HAP-1 (cell line): Measurements from ENCODE around the gene CAP2.
"Not testable (repeated sequence)": the region's sequence is repeated elsewhere in the genome, so short reads cannot be mapped to it uniquely, and the experiment has no call there.

Source experiments
- DNase-seq, 2 experiments: peaks; one replicate each; pipeline ENCODE4 v3.0.0-alpha.2; 2016 to 2020; ENCODE audit warnings: low spot score in 2 of 2
- H3K27me3 ChIP-seq: fragments of 250-450 bp; sonication (Bioruptor Pico); 2 replicates; pipeline ENCODE4 v1.5.1; 2020; ENCODE audit warnings: low read depth, mild to moderate bottlenecking, moderate library complexity
- H3K36me3 ChIP-seq: fragments of 250-450 bp; sonication (Bioruptor Pico); replicated peaks from 2 replicates; pipeline ENCODE4 v1.5.1; 2020; ENCODE audit warnings: mild to moderate bottlenecking
- H3K4me1 ChIP-seq: fragments of 250-450 bp; sonication (Bioruptor Pico); 2 replicates; pipeline ENCODE4 v1.5.1; 2020; ENCODE audit warnings: mild to moderate bottlenecking
- H3K4me3 ChIP-seq: fragments of 250-450 bp; sonication (Bioruptor Pico); 2 replicates; pipeline ENCODE4 v1.5.1; 2020; ENCODE audit warnings: mild to moderate bottlenecking, moderate library complexity
- H3K9me3 ChIP-seq: fragments of 250-450 bp; sonication (Bioruptor Pico); 2 replicates; pipeline ENCODE4 v1.5.1; 2020; ENCODE audit warnings: mild to moderate bottlenecking, moderate library complexity
- in situ Hi-C: fragments of 300-500 bp; cut with MboI; formaldehyde crosslinking; loops from 3 replicates; pipeline ENCODE4 v1.14.3; 2020; ENCODE audit warnings: low sequenced_read_pairs, inconsistent platforms, mixed read lengths

CAP2 gene

DNA sequence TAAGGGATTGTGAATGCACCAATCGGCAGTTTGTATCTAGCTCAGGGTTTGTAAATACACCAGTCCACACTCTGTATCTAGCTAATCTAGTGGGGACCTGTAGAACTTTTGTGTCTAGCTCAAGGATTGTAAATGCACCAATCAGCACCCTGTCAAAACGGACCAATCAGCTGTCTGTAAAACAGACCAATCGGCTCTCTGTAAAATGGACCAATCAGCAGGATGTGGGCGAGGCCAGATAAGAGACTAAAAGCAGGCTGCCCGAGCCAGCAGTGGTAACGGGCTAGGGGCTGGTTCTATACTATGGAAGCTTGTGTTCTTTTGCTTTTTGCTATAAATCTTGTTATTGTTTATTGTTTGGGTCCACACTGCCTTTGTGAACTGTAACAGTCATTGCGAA is 187.9 kb downstream of the CAP2 start:
- not testable (repeated sequence) for H3K9me3 ChIP-seq, DNase-seq, H3K4me1 ChIP-seq, H3K27me3 ChIP-seq, H3K36me3 ChIP-seq, H3K4me3 ChIP-seq
- in situ Hi-C loops, result loop anchor here (25.0 kb wide), 1 partner anchor 231 kb away; no protein-coding TSS in a partner anchor

DNA sequence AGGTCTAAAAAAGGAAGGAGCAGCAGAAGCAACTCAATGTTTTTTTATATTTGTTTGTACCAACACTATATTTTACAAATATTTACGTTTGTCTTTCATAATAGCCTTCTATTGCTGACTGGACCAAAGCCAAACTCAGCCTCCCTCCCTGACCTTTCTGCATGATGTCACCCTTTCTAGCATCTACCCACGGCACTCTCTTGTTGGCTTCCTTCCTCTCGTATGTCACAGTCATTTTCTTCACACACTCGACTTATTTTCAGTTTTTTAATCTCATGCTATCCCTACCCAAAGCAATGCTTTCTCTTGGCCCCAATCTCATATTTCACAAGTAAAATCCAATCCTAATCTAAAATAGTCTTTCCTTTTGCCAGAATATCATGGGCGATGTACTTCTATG is 190.4 kb downstream of the CAP2 start:
- in situ Hi-C loops, result loop anchor here (25.0 kb wide), 1 partner anchor 228 kb away; no protein-coding TSS in a partner anchor

DNA sequence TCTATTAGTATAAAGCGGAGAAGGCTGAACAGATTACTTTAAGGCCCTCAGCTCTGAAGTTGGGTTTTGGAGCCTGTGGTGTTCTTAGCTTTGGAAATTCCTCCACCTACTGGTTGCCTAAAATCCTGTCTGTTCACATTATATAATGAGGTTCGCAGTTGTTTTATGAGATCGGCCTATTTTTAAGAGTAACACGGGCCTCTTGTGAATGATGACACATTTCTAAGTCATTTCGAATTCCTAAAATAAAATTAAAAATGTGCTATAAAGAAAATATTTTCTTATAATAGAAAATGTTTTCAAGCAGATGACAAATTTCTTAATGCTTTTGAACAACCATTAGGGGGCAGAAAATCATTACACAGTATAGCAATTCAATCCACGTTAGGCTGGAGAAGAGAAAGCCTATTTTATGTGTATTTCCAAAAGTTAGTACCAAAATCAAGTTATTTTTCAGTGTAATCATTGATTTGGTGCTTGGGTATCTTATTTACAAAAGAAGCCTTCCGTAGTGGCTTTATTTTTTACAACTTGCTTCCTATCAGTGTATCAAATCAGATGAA is 190.9 kb downstream of the CAP2 start:
- no peaks in the 10 kb centered on the region for H3K36me3 ChIP-seq
- DNase-seq, result peak; percentile 51 to 77
- no peaks in the 10 kb centered on the region for H3K27me3 ChIP-seq
- H3K4me1 ChIP-seq, result no peaks in the 10 kb centered on the region
- no peaks in the 10 kb centered on the region for H3K9me3 ChIP-seq
- in situ Hi-C loops, result loop anchor here (25.0 kb wide), 1 partner anchor 228 kb away; no protein-coding TSS in a partner anchor
- H3K4me3 ChIP-seq, result no peak overlapping the region

More for the DNA sequence above, 190.4 kb downstream of the CAP2 start:
- Histone ChIP-seq H3K4me1 (no peaks in the 10 kb centered on the region), H3K27me3 (no peaks in the 10 kb centered on the region), H3K36me3 (no peaks in the 10 kb centered on the region), H3K4me3 (no peak overlapping the region), H3K9me3 (no peaks in the 10 kb centered on the region)
- no peak for DNase-seq

DNA sequence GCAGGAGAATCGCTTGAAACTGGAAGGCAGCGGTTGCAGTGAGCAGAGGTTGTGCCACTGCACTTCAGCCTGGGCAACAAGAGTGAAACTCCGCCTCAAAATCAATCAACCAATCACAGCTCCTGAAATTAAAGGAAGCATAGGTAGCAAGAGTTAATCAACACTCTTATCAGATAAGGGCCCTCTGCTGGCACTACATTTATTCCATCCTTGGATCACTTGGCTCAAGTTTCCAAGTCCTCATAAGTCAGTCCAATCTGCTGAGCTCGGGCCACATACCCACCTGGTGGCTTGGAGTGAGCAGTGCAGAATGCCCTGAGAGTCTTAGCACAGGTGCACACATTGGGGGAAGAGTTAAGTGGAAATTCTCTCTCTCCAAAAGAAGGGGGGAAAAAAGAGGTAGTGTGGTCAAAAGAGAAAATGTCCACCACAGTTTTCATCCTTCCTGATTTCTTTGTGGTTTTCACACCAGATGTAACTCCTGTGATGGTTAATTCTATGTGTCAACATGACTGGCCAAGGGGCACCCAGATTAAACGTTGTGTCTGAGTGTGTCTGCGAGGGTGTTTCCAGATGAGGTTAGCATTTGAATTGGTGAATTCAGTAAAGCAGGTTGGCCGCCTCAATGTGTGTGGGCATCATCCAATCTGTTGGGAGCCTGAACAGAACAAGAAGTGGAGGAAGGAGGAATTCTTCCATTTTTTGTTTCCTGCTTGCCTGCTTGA is 192.5 kb downstream of the CAP2 start:
- Histone ChIP-seq H3K36me3 (no peaks in the 10 kb centered on the region), H3K4me3 (no peak overlapping the region), H3K9me3 (no peaks in the 10 kb centered on the region), H3K27me3 (no peaks in the 10 kb centered on the region), H3K4me1 (no peaks in the 10 kb centered on the region)
- DNase-seq, result peak in 1 of 2 experiments; percentile 26
- in situ Hi-C loops, result loop anchor here (25.0 kb wide), 1 partner anchor 226 kb away; no protein-coding TSS in a partner anchor

DNA sequence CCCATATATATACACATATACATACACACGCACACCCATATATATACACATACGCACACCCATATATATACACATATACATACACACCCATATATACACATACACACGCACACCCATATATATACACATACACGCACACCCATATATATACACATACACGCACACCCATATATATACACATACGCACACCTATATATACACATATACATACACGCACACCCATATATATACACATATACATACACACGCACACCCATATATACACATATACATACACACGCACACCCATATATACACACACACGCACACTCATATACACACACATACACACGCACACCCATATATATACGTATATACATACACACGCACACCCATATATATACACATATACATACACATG is 193.2 kb downstream of the CAP2 start:
- DNase-seq, H3K4me3 ChIP-seq, H3K27me3 ChIP-seq, H3K4me1 ChIP-seq, H3K9me3 ChIP-seq, H3K36me3 ChIP-seq: not testable (repeated sequence)
- in situ Hi-C loops, result loop anchor here (25.0 kb wide), 1 partner anchor 226 kb away; no protein-coding TSS in a partner anchor

DNA sequence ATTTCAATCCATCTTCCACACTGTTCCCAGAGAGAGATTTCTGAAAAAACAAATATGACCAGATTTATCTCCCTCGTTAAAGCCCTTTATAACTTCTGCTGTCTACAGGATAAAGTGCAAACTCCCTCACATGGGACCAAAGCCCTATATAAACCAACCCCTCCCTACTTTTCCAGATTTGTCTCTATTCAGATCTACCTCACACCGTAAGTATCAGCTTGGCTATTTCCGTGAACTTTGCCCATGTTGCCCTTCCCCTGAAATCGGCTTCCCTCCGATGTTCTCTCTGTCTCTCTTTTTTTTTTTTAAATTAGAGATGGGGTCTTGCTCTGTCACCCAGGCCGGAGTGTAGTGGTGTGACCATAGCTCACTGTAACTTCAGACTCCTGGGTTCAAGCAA is 194.6 kb downstream of the CAP2 start:
- in situ Hi-C loops, result loop anchor here (25.0 kb wide), 1 partner anchor 224 kb away; no protein-coding TSS in a partner anchor
- no peaks in the 10 kb centered on the region for H3K27me3 ChIP-seq
- no peak overlapping the region for H3K4me3 ChIP-seq
- H3K4me1 ChIP-seq, result no peaks in the 10 kb centered on the region
- no peaks in the 10 kb centered on the region for H3K9me3 ChIP-seq
- no peaks in the 10 kb centered on the region for H3K36me3 ChIP-seq
- no peak for DNase-seq

DNA sequence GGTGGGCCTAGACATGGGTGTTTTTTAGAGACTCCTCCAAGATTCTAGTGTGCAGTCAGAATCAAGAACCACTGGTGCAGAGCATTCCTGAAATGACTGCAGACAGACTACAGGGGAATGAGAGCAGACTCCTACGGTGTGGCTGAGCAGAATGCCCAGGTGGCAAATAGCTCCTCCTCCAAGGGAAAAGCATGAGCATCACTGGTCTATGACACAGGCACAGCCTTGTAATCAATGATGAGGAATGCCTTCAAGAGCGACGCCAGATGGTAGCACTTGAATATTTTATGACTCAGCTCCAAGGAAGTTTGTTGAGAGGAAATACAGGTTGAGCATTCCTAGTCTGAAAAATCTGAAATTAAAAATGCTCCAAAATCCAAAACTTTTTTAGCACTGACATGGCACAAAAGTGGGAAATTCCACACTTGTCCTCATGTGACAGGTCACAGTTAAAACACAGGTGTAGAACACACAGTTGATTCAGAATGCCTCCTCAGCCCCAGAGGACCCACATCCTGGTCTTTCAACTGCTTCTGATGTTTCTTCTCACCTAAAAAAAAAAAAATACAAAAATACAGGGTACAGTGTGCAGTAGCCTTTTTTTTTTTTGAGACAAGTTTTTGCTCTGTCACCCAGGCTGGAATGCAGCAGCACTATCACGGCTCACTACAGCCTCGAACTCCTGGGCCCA is 196.2 kb downstream of the CAP2 start:
- in situ Hi-C loops, result loop anchor here (5.0 to 25.0 kb wide), 2 partner anchors 223 to 432 kb away; no protein-coding TSS in a partner anchor
- no peaks in the 10 kb centered on the region for H3K4me1 ChIP-seq
- DNase-seq, result no peak

DNA sequence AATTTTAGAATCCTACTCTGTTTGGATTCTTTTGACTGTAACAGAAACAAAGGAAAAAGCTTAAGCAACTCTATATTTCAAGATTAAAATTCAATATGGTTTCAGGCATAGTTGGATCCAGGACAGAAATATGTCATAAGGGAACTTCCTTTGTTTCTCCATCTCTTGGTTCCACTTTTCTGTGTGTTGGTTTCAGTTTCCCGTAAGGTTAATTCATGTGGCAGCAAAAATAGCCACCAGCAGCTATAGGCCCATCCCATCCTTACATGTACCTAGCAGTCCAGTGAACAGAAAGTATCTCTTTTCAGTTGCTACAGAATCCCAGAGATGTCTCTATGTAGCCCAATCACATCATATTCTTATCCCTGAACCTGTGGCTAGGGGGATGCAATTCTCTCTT is 197.9 kb downstream of the CAP2 start:
- Histone ChIP-seq H3K4me3 (no peak overlapping the region), H3K9me3 (no peaks in the 10 kb centered on the region), H3K27me3 (peaks cover 3% of the 10 kb centered on the region; the same call in 1 of the 2 replicates), H3K36me3 (no peaks in the 10 kb centered on the region), H3K4me1 (no peaks in the 10 kb centered on the region)
- in situ Hi-C loops, result loop anchor here (5.0 to 25.0 kb wide), 2 partner anchors 221 to 434 kb away; no protein-coding TSS in a partner anchor
- no peak for DNase-seq

More for the DNA sequence above, 196.2 kb downstream of the CAP2 start:
- Histone ChIP-seq H3K9me3 (no peaks in the 10 kb centered on the region), H3K4me3 (no peak overlapping the region), H3K27me3 (no peaks in the 10 kb centered on the region), H3K36me3 (no peaks in the 10 kb centered on the region)

DNA sequence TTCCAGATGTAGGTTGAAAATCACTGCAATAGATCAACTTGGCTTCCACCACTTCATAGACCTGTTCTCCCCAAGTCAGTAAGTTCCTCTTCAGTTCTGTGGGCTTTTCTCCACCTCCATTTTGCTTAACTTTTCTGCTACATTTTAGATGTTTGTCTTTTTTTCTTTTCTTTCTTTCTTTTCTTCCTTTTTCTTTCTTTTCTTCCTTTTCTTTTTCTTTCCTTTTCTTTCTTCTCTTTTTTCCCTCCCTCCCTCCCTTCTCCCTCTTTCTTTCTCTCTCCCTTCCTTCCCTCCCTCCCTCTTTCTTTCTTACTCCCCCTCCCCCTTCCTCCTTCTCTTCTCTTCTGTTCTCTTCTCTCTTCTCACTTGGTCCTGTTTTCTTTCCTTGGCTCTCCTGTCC is 199.9 kb downstream of the CAP2 start:
- Histone ChIP-seq H3K36me3 (no peaks in the 10 kb centered on the region), H3K4me3 (no peak overlapping the region), H3K27me3 (peaks cover 3% of the 10 kb centered on the region; the same call in 1 of the 2 replicates), H3K4me1 (no peaks in the 10 kb centered on the region), H3K9me3 (no peaks in the 10 kb centered on the region)
- DNase-seq, result no peak
- in situ Hi-C loops, result loop anchor here (5.0 to 25.0 kb wide), 2 partner anchors 219 to 436 kb away; no protein-coding TSS in a partner anchor

DNA sequence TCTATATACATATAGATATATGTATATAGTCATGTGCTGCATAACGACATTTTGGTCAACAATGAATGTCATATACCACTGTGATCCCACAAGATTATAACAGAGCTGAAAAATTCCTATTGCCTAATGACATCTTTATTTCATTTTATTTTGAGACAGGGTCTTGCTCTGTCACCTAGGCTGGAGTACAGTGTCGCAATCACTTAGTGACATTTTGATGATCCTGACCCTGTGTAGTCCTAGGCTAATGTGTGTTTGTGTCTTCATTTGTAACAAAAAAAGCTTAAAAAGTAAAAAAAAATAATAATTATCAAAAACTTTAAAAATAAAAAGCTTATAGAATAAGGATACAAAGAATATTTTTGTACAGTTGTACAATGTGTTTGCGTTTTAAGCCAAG is 202.7 kb downstream of the CAP2 start:
- Histone ChIP-seq H3K4me1 (peaks cover 2% of the 10 kb centered on the region), H3K9me3 (no peaks in the 10 kb centered on the region), H3K36me3 (no peaks in the 10 kb centered on the region; the same call in 1 of the 2 replicates), H3K4me3 (no peak overlapping the region), H3K27me3 (peaks cover 3% of the 10 kb centered on the region; the same call in 1 of the 2 replicates)
- in situ Hi-C loops, result loop anchor here (25.0 kb wide), 1 partner anchor 216 kb away; no protein-coding TSS in a partner anchor
- no peak for DNase-seq

DNA sequence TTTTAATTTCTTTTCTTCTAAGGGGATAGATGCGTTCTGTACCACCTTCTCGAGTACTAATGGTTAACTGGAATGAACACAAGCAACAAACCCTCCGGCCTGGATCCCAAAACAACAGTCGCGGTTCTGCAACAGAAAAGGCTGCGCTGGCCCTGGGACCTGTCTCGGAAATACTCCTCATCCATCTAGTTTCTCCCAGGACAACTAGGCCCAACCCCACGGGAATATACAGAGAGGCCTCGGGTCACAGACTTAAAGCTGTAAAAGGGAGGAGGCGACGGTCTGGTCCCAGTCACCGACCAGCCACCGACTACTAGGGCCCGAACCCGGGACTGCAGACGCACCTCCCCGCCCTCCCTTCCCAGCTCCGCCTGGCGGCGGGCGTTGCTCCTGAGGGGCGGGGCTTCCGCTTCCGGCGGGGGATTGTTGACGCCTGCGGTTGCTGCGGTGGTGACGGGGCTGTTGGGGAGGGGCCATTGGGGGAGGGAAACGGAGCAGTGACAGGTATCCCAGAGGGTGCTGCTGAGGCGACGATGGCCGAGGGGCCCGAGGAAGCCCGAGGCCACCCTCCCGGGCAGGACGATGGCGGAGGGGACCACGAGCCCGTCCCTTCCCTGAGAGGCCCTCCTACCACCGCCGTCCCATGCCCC is 206.6 kb downstream of the CAP2 start, which contains the start of gene FAM8A1:
Gene FAM8A1, plus strand, starts transcription at position 426 of the 650 bp plus-strand sequence. Its CDS starts 108 bp downstream, at position 534.
- in situ Hi-C loops, result loop anchor here (25.0 kb wide), 1 partner anchor 212 kb away; no protein-coding TSS in a partner anchor
- peaks cover 6% of the 10 kb centered on the region for H3K4me1 ChIP-seq
- no peaks in the 10 kb centered on the region; the same call in none of the 2 replicates for H3K36me3 ChIP-seq
- H3K9me3 ChIP-seq, result no peaks in the 10 kb centered on the region
- peaks cover 3% of the 10 kb centered on the region; the same call in 1 of the 2 replicates for H3K27me3 ChIP-seq
- H3K4me3 ChIP-seq, result peak within 1 kb of the TSS; percentile 65
- peak; percentile 89 to 98 for DNase-seq

DNA sequence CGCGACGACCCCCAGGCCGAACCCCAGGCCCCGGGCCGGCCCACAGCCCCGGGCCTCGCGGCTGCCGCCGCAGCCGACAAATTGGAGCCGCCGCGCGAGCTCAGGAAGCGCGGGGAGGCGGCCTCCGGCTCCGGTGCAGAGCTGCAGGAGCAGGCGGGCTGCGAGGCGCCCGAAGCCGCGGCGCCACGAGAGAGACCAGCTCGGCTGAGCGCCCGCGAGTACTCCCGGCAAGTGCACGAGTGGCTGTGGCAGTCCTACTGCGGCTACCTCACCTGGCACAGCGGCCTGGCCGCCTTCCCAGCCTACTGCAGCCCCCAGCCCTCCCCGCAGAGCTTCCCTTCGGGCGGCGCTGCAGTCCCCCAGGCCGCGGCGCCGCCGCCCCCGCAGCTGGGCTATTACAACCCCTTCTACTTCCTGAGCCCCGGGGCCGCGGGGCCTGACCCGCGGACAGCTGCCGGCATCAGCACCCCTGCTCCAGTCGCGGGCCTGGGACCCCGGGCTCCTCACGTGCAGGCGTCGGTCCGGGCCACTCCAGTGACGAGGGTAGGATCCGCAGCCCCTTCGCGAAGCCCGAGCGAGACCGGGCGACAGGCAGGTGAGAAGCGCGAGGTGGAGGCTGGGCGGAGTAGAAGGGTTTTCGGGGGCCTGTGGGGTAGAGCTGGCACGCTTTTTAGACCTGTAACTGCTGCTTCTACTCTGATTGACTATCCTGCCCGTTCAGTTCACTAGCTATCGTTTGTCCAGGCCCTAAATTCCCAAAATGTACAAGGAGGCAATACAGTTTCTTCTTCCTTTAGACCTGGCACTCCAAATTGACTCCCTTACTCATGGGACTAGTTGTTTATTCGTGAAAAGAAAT is 207.4 kb downstream of the CAP2 start:
- Histone ChIP-seq H3K36me3 (peaks cover 3% of the 10 kb centered on the region), H3K4me3 (peak overlapping the region; percentile 65), H3K9me3 (no peaks in the 10 kb centered on the region), H3K27me3 (peaks cover 2% of the 10 kb centered on the region; the same call in 1 of the 2 replicates), H3K4me1 (peaks cover 6% of the 10 kb centered on the region)
- in situ Hi-C loops, result no loop called here
- DNase-seq, result peak; percentile 14 to 55
